ENCODE measurements around the gene ARL2BP.

DNA sequence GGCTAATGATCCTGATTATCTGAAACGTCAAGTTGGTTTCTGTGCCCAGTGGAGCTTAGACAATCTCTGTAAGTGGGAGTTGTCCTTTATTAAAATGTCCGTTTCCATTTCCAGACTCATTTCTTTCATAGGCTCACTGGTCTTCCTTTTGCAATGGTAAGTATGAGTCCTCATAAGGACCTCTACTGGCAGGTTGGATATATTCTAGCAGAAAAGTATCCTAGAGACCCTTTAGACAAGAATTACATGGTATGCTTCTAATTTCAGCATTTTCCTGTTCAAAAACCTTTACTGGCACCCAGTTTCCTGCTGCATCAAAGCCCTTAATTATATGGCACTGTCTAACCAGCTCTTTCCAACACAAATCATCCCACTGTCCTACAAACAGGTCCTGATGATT is 28.1 kb upstream of the ARL2BP start:
- no peak for TF ChIP-seq EZH2 (IDR thresholded peaks at IDR 0.05; ENCODE audit: borderline replicate concordance, low read depth, low read length, poor library complexity, severe bottlenecking)
- TF ChIP-seq, protein P1, sequence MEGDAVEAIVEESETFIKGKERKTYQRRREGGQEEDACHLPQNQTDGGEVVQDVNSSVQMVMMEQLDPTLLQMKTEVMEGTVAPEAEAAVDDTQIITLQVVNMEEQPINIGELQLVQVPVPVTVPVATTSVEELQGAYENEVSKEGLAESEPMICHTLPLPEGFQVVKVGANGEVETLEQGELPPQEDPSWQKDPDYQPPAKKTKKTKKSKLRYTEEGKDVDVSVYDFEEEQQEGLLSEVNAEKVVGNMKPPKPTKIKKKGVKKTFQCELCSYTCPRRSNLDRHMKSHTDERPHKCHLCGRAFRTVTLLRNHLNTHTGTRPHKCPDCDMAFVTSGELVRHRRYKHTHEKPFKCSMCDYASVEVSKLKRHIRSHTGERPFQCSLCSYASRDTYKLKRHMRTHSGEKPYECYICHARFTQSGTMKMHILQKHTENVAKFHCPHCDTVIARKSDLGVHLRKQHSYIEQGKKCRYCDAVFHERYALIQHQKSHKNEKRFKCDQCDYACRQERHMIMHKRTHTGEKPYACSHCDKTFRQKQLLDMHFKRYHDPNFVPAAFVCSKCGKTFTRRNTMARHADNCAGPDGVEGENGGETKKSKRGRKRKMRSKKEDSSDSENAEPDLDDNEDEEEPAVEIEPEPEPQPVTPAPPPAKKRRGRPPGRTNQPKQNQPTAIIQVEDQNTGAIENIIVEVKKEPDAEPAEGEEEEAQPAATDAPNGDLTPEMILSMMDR (conservative IDR thresholded peaks at IDR 0.05; ENCODE audit: low read depth, low read length), result no peak
